Measurements from ENCODE around the gene CFAP157.

Gene CFAP157

DNA sequence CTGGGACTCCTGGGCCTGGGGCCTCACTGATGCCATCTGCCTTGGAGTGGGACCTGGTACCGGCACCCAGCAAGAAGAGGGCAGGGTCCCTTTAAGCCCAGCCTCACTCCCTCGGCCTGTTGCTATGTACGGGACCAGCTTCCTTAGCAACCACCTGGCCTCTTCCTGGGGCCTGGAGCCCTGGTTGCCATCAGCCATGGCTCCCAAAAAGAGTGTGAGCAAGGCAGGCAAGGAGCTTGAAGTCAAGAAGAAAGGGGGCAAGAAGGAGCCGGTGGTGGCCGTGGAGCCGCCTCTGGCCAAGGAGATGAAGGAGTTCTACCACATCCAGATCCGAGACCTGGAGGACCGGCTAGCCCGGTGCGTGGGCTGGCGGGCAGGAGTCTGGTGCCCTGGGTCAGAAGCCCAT, at the start of gene CFAP157:
Gene CFAP157, plus strand, starts transcription at position 153 of the 406 bp plus-strand sequence. Its CDS starts 44 bp downstream, at position 197.
- DNase-seq, result no peak

- no peak for DNase-seq
These were observed 48.4 kb upstream of the CFAP157 start for GRCh38 chr9:127658428-127658827.

DNA sequence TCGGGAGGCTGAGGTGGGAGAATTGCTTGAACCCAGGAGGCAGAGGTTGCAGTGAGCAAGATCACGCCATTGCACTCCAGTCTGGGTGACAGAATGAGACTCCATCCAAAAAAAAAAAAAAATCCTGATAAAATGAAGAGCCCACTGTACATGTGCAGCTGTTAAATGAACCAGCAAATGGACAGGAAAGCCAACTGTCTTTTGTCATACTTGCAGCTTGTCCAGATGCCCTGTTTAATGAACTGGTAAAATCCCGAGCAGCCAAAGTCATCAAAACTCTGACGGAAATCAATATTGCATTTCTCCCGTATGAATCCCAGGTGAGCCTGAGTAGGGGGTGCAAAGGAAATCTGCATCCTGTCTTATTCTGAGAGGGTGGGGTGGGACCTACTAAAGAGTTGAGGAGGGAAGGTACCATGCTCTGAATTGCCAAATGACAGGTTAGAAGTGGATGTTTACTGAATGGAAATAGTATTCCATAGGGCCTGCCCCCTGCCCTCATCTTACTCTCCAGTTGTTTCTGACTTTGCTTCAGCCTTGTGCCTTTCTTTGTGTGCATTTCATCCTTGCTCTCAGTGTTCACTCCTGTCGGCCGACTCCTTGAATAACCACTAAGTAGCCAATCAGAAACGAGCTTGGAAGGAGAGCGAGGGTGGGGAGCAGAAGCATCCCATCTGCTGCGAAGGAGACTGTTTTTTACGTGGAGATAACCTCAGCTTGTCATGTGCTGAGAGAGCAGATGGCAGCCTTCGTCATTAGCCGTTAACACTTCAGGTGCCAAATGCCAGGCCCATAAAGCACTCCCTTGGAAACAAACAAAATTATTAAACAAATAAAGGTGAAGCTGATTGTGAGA, 45.7 kb upstream of the CFAP157 start:
- no peak for DNase-seq

DNA sequence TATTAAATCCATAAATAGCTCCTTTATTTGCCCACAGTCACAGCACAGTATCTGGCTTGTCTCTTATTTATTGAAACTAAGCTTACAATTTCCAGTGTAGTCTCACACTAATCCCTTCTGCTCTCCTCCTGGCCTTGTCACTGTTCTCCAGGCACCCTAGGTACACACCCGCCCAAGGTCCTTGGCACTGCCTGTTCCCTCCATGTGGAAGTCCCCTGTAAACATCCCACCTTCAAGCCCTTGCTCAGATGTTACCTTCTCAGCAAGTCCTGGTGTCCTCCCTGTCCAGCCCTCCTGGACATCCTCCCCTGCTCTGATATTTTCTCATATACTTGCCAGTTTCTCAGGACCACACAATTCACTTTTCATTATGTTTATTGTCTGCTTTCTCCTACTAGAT, 44.2 kb upstream of the CFAP157 start:
- no peak for DNase-seq

GRCh38 chr9:127664324-127664677, 42.5 kb upstream of the CFAP157 start:
- no peak for DNase-seq

DNA sequence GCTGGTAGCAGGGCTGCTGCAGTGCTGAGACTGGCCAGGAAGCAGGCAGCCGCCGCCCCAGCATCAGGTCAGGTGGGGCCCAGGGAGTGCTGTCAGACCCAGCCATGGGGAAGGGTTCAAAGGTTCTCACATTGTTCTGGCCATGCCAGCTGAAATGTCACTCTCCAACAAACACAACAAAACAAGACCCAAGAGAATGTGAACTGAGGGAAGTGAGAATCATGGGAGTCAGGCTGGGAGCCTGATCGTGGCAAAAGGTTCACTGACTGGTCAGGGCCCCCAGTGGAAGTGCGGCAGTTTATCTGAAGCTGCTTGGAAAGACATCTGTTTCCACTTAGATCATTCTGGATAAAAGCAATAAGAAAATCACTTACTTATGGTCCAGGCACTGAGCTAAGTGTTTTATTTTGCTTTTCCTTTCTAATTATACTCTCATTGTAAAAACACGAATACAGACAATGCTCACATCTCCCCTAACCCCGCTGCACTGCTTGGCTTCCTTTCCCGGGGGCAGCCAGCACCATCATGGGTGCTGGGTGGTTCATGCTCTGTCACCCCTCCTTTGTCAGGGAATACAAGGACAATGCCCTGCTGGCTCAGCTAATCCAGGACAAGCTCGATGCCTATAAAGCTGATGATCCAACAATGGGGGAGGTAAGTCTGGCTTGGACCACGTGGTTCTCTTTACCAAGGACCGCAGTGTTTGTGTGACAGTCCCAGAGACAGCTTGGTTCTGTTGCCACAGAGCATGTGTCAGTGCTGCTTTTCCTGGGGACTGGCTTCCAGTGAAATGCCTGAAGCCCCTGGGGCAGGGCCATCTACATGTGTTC, 41.9 kb upstream of the CFAP157 start:
- DNase-seq, result no peak

GRCh38 chr9:127667127-127667844, 39.5 kb upstream of the CFAP157 start:
- DNase-seq, result no peak

DNA sequence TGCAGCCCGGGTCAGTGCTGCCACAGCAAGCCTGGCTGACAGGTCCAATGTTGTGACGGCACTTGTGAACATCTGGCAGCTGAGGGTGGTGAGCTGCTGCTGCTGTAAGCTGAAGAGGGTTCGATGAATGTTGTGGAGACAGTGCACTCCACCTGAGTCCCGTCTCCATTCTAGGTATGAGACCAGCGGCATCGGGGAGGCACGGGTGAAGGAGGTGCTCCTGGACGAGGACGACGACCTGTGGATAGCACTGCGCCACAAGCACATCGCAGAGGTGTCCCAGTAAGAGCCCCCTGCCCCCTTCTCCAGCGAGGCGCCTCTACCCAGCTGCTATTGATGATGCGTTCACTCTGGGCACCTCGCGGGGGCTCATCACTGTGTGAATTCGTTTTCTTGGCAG, 38.9 kb upstream of the CFAP157 start:
- no peak for DNase-seq

- DNase-seq, result no peak
These were observed 33.6 kb upstream of the CFAP157 start for GRCh38 chr9:127673234-127673633.

DNA sequence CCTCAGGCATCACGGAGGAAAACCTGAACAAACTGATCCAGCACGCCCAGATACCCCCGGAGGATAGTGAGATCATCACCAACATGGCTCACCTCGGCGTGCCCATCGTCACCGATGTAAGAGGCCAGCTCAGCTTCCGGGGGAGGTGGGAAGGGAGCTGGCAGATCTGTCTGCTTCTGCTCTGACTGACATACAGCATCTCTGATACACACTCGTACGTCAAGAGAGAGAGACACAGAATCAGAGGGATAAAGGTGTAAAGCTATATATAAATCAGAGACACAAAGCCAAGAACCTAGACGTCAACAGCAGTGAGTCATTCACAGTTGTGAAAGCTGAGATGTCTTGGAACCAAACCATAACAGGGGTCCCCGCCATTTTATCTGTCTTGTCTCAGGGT, 30.1 kb upstream of the CFAP157 start:
- no peak for DNase-seq

DNA sequence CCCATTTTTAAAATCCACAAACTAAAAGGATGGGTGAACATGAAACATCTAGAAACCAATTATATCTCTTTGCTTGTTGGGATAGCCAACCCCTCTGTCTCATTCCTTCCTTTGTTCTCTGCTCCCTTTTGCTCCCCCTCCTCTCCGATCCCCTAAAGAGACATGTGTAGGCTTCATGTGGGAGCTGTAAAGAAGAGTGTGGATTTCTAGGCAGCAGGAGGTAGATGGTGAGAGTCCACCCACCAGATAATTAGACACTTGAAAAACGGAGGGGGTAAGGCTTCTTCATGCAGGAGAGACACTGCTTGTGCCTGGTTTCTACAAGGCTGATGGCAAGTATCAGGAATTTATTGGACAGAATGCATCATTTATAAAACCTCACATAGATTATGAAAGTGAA, 27.3 kb upstream of the CFAP157 start:
- no peak for DNase-seq

DNA sequence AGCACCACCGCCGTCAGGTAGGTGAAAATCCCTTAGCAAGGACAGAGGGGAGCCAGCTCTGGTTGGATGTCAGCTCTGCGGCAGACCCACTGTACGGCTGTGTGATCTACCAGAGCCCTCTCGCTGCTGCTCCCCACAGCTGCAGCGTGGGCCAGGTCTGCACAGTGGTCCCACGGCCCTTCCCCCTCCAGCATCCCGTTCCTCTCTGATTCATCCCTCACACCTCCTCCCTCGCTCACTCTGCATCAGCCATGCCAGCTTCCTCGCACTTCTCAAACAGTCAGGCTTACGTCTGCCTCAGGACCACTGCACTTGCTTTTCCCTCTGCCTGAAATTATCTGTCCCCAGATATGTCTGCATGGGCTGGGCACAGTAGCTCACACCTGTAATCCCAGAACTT, 26.6 kb upstream of the CFAP157 start:
- no peak for DNase-seq

DNA sequence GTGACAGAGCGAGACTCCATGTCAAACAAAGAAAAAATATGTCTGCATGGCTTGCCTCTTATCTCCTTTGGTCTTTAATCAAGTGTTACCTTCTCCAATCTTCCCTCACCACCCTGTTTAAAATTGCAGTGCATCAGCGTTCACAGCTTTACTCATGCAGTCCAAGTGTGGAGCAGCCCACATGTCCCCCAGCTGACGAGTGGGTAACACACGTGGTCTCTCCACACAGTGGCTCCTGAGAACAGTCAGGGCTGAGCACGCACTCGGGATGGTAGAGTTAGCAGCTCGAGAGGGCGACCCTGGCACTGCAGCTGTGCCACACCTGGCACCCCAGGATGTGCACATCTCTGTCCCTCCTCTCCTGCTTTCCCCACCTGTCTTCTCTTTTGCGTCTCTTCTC, 25.9 kb upstream of the CFAP157 start:
- DNase-seq, result no peak

DNA sequence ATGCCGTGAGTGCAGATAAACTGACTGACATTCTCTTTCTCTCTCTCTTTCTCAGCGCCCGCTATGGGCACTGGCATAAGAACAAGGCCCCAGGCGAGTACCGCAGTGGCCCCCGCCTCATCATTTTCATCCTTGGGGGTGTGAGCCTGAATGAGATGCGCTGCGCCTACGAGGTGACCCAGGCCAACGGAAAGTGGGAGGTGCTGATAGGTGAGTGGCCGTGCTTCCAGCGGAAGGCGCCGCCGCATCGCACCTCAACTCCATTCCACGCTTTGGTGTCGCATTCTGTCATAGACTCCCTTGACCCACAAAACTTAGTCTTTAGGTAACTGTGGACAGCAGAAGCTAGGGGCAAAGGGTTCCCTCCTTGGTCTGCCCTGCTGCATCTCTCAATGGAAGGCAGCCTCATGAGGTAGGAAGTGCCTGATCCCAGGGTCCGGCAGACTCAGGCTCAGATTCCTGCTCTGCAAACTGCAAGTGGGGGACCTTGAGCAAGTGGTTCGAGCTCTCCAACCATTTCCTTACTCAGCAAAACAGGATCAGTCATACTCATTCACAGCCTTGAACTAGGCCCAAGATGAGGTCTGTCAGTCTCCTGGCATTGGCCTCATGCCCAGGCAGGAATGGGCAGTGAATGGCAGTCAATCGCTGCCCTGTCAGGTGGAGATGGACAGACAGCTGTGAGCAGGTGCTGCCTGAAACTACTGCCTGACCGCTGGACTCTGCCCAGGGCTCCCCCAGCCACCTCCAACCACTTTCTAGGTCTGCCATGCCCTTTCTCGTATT, 24.2 kb upstream of the CFAP157 start:
- no peak for DNase-seq

DNA sequence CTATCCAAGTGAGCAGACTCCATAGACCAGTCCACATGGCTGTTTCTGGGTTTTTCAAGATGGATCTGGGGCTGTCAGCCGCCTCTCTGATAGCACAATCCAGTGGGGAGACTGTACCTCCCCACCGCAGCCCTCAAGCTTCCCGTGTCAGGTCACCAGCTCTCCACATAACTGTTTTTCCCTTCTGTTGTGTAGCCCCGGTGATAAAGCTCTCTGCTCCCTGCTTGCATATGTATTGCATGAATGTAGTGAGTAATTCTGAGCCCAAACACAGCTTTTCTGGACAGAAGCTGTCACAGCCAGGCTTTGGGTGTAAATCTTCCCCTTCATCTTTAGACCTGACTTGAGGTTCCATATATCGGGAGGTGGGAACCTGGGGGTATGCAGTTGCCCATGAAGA, 23.1 kb upstream of the CFAP157 start:
- DNase-seq, result no peak

- DNase-seq, result no peak
These were observed 22.2 kb upstream of the CFAP157 start for GRCh38 chr9:127684576-127684975.

DNA sequence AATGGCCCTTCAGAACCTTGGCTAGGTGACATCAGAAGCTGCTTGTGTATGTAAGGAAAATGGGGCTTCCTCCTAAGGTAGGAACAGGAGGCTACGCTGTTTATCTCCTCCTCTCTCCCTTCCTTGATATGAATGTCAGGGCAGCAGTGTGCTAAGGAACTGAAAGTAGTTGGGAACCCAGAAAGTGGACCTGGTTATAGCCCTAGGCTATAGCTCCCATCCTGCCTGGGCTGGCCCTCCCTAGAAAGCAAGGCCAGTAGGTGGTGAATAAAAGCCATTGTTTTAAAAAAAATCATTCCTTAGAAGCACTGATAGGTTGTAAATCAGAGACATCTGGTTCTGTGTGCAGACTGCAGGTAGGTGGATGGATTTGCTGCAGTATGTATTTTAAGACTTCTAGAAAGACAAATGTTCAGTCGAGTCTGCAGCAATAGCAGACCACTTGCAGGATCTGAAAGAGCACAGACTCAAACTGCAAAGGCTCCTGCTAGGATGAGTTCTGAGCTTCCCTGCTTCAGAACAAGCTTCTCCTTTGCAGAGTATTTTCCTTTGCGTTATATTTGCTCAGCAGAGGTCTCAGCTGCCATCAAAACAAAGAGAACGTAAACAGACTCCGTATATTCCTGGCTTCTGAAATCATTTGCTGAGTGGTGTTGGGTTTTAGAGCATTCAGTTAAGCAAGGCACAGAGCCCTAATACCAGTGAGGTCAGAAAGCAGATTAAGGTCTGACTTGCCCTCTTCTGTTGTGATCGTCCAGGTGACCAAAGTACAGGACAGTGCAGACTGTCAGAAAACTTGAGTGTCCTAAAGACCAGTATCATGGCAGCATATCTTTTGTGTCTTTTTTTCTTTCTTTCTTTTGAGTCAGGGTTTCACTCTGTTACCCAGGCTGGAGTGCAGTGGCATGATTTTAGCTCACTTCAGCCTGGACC, 20.1 kb upstream of the CFAP157 start:
- no peak for DNase-seq

DNA sequence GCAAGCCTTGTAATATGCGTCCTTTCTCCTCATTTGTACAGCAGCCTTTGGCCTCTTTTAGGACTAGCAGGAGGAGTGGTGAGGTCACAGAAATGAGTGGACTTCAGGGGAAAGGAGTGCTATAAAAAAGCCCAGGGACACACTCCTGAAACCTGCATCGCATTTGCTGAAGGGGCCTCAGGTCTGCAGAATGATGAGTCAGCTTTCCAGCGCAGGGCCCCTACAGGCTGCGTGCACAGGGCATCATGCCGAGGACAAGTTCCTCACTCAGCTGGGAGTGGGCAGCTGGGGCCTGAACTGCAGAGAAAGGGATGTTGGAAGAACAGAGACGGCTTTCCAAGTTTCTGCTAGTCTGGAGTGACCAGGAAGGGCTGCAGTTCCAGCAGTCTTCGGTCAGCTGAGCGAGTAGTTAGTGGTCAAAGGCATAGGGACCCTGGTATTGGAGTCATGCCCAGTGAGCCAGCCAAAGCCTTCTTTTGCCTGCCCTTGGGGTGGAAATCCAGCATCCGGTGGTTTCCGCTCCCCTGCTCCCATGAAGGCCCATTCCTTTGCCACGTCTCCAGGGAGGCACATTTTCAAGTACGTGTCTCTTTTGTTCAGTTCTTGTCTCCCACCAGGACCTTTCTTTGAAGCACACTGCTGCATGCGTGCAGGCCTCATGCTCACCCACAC, 17.3 kb upstream of the CFAP157 start:
- no peak for DNase-seq

- DNase-seq, result no peak
These were observed 16.1 kb upstream of the CFAP157 start for GRCh38 chr9:127690735-127691134.

DNA sequence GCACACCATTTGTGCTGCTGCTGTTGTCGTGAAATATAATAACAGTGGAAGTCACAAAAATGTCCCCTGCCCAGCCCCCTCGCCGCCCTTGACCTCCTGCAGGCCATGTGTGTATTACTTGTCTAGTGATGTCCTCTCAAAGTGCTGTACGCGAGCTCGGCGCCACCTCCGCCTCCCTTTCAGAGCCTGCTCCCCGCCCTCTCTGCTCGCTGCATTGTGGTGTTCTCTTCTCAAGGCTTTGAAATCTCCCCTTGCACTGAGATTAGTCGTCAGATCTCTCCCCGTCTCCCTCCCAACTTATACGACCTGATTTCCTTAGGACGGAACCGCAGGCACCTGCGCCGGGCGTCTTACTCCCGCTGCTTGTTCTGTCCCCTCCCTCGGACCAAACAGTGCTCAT, 14.7 kb upstream of the CFAP157 start:
- DNase-seq, result no peak

DNA sequence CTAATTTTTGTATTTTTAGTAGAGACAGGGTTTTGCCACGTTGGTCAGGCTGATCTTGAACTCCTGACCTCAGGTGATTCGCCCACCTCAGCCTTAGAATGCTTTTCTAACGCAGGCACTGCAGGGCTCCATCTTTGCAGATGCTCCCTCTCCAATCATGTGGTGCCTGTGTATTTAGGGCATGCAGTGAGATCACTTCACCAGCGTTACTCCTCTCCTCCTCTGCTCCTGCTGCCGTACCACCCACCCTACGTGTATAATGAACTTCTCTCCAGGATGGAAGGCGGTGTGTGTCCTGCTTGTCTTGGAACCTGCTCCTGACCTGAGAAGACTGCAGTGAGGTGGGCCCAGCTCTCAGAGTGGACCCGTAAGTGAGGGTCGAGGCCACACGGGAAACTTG, 13.6 kb upstream of the CFAP157 start:
- DNase-seq, result no peak

Measured in activated T-cell treated with anti-CD3 and anti-CD28 coated beads, Interleukin-2, amount 50 U/mL, for 1 hour (primary cell).